ENCODE data around the gene OGFOD2. TPM values are rescaled to one million over a fixed set of nuclear protein-coding genes. Genes with fewer than 3 reads are reported as not detected.

The OGFOD2 gene
- total and polyA plus RNA-seq, 2 donors (not counting 1 experiment from before 2014, with no cell fraction given), result 26.7 to 99.3 TPM

DNA sequence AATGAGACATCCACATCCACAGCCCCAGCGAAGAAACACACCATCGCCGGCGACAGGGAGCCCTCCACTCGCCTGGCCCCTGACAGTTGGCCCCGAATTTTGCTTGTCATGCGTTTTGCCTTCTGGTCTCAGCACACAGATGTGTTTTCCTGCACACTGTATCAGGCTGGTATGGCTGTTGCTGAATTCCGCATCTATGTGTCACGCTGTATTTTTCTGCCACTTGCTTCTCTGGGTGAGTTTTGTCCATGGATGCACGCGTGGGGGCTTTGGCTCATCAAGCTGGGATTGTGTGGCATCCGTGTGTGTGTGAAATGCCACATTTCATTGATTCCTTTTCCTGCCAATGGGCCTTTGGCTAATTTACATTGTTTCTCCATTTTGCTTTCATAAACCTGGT, 31.9 kb downstream of the OGFOD2 start:
- Mint-ChIP-seq H3K27me3 (no peaks in the 10 kb centered on the region), H3K27ac (no peak overlapping the region), H3K4me1 (no peaks in the 10 kb centered on the region), H3K9me3 (ENCODE audit: insufficient read depth) (no peaks in the 10 kb centered on the region), H3K4me3 (no peak overlapping the region)
- Histone ChIP-seq H3K9ac (ENCODE audit: low read length) (no peak overlapping the region), H4K20me1 (ENCODE audit: control insufficient read depth, insufficient read depth, low read length, poor library complexity, severe bottlenecking) (no peaks in the 10 kb centered on the region), H3K79me2 (ENCODE audit: control insufficient read depth, insufficient read depth, low read length) (peaks cover 3% of the 10 kb centered on the region), H3K9me3 (ENCODE audit: control extremely low read depth in 1 of 3, control insufficient read depth in 2 of 3, insufficient read depth in 1 of 3, low read length in 2 of 3) (no peaks in the 10 kb centered on the region), H3K27ac (ENCODE audit: low read length in 2 of 2) (no peak overlapping the region), H3K4me1 (ENCODE audit: control insufficient read depth in 2 of 2, insufficient read depth in 2 of 2, low read length in 2 of 2) (no peaks in the 10 kb centered on the region), H3K4me3 (ENCODE audit: control extremely low read depth in 1 of 5, extremely low read depth in 1 of 5, insufficient read depth in 1 of 5, low read depth in 2 of 5, low read length in 4 of 5) (no peak overlapping the region), H3K4me2 (replicated peaks; ENCODE audit: low read depth, low read length, poor library complexity, severe bottlenecking) (no peak overlapping the region), H2AFZ (ENCODE audit: insufficient read depth, low read depth, low read length, poor library complexity, severe bottlenecking) (no peak overlapping the region), H3K36me3 (replicated peaks in 1 of 2; ENCODE audit: control extremely low read depth in 1 of 2, control insufficient read depth in 1 of 2, extremely low read depth in 1 of 2, insufficient read depth in 2 of 2, low read length in 1 of 2) (peaks cover 0 to 7% of the 10 kb centered on the region in 2 experiments), H3K27me3 (replicated peaks in 1 of 4; ENCODE audit: control extremely low read depth in 1 of 4, control insufficient read depth in 3 of 4, insufficient read depth in 4 of 4, low read length in 3 of 4) (no peaks in the 10 kb centered on the region)
- ATAC-seq (ENCODE audit: low read depth) (no peak), DNase-seq (no peak)
- WGBS (ENCODE audit: insufficient coverage), result 87% methylated on average over 12 of the region's 12 CpGs
- POLR2A ChIA-PET, result no interaction called here
- CTCF ChIA-PET, result interaction anchor here (1.0 kb wide), 1 partner anchor 126 kb away, joined by 3 read pairs; no protein-coding TSS in a partner anchor
- TF ChIP-seq CTCF (IDR thresholded peaks at IDR 0.05) (no peak), EZH2 (IDR thresholded peaks at IDR 0.05; ENCODE audit: borderline replicate concordance, insufficient read depth, low read depth, low read length, poor library complexity, severe bottlenecking) (no peak)
- intact Hi-C loops (cut with micrococcal nuclease), result no loop called here

GRCh38 chr12:123010110-123010509, 35.1 kb downstream of the OGFOD2 start:
- no peak for TF ChIP-seq EZH2 (IDR thresholded peaks at IDR 0.05; ENCODE audit: borderline replicate concordance, insufficient read depth, low read depth, low read length, poor library complexity, severe bottlenecking)
- no peak for TF ChIP-seq CTCF (IDR thresholded peaks at IDR 0.05)
- DNase-seq (no peak), ATAC-seq (ENCODE audit: low read depth) (no peak)
- Histone ChIP-seq H3K27me3 (replicated peaks in 1 of 4; ENCODE audit: control extremely low read depth in 1 of 4, control insufficient read depth in 3 of 4, insufficient read depth in 4 of 4, low read length in 3 of 4) (no peaks in the 10 kb centered on the region), H3K9me3 (ENCODE audit: control extremely low read depth in 1 of 3, control insufficient read depth in 2 of 3, insufficient read depth in 1 of 3, low read length in 2 of 3) (no peaks in the 10 kb centered on the region), H3K27ac (ENCODE audit: low read length in 2 of 2) (no peak overlapping the region), H3K36me3 (replicated peaks in 1 of 2; ENCODE audit: control extremely low read depth in 1 of 2, control insufficient read depth in 1 of 2, extremely low read depth in 1 of 2, insufficient read depth in 2 of 2, low read length in 1 of 2) (peaks cover 0 to 13% of the 10 kb centered on the region in 2 experiments), H3K79me2 (ENCODE audit: control insufficient read depth, insufficient read depth, low read length) (peaks cover 10% of the 10 kb centered on the region), H3K4me1 (ENCODE audit: control insufficient read depth in 2 of 2, insufficient read depth in 2 of 2, low read length in 2 of 2) (no peaks in the 10 kb centered on the region), H4K20me1 (ENCODE audit: control insufficient read depth, insufficient read depth, low read length, poor library complexity, severe bottlenecking) (no peaks in the 10 kb centered on the region), H3K9ac (ENCODE audit: low read length) (no peak overlapping the region), H2AFZ (ENCODE audit: insufficient read depth, low read depth, low read length, poor library complexity, severe bottlenecking) (no peak overlapping the region), H3K4me3 (ENCODE audit: control extremely low read depth in 1 of 5, extremely low read depth in 1 of 5, insufficient read depth in 1 of 5, low read depth in 2 of 5, low read length in 4 of 5) (no peak overlapping the region), H3K4me2 (replicated peaks; ENCODE audit: low read depth, low read length, poor library complexity, severe bottlenecking) (no peak overlapping the region)
- no peaks in the 10 kb centered on the region for H3K4me1 Mint-ChIP-seq
- 83% methylated on average over 1 of the region's 1 CpG for WGBS (ENCODE audit: insufficient coverage)
- H3K4me3 Mint-ChIP-seq, result no peak overlapping the region
- H3K27me3 Mint-ChIP-seq, result no peaks in the 10 kb centered on the region
- intact Hi-C loops (cut with micrococcal nuclease), result no loop called here
- POLR2A ChIA-PET, result no interaction called here
- no peak overlapping the region for H3K27ac Mint-ChIP-seq
- no peaks in the 10 kb centered on the region for H3K9me3 Mint-ChIP-seq (ENCODE audit: insufficient read depth)
- CTCF ChIA-PET, result interaction anchor here (0.7 kb wide), 1 partner anchor 32 kb away, joined by 3 read pairs; no protein-coding TSS in a partner anchor
